ENCODE results near the gene GRAMD2A.

- TF ChIP-seq POLR2A (IDR thresholded peaks at IDR 0.05) (no peak), CTCF (IDR thresholded peaks at IDR 0.05) (no peak), POLR2AphosphoS5 (IDR thresholded peaks at IDR 0.05) (no peak), EP300 (IDR thresholded peaks at IDR 0.05) (no peak)
Observed at GRCh38 chr15:72113347-72114031, 84.1 kb downstream of the GRAMD2A start.
